H9 (cell line): ENCODE results near the gene ZSWIM1. TPM values are rescaled to one million over a fixed set of nuclear protein-coding genes. Genes with fewer than 3 reads are reported as not detected.

Source experiments
- DNase-seq: peaks from one replicate; pipeline ENCODE4 v3.0.0-alpha.2; 2017
- H2AFZ ChIP-seq: one replicate; pipeline ENCODE4 v1.6.1; 2013; ENCODE audit warnings: mild to moderate bottlenecking, low read length, control low read depth, moderate library complexity
- H2AK5ac ChIP-seq: 2 replicates; pipeline ENCODE4 v1.6.1; 2013; ENCODE audit warnings: low read length, control low read depth, mixed read lengths; ENCODE audit not compliant: insufficient read length
- H2BK120ac ChIP-seq: one replicate; pipeline ENCODE4 v1.6.1; 2013; ENCODE audit warnings: low read depth, mild to moderate bottlenecking, low read length, control low read depth, inconsistent platforms; ENCODE audit not compliant: poor library complexity, severe bottlenecking
- H2BK12ac ChIP-seq: 2 replicates; pipeline ENCODE4 v1.6.1; 2013; ENCODE audit warnings: low read length, control low read depth, mixed read lengths, low read depth; ENCODE audit not compliant: insufficient read length
- H2BK15ac ChIP-seq: 2 replicates; pipeline ENCODE4 v1.6.1; 2013; ENCODE audit warnings: low read depth, low read length, control low read depth
- H2BK20ac ChIP-seq: one replicate; pipeline ENCODE4 v1.6.1; 2013; ENCODE audit warnings: low read depth, mild to moderate bottlenecking, low read length, control low read depth, inconsistent platforms; ENCODE audit not compliant: poor library complexity, severe bottlenecking
- H2BK5ac ChIP-seq: 2 replicates; pipeline ENCODE4 v1.6.1; 2013; ENCODE audit warnings: low read length, control low read depth, mixed read lengths; ENCODE audit not compliant: insufficient read length
- H3K14ac ChIP-seq: 2 replicates; pipeline ENCODE4 v1.6.1; 2013; ENCODE audit warnings: low read length, control low read depth; ENCODE audit not compliant: insufficient read depth
- H3K18ac ChIP-seq: 2 replicates; pipeline ENCODE4 v1.6.1; 2013; ENCODE audit warnings: low read depth, mild to moderate bottlenecking, mixed read lengths, low read length, control low read depth; ENCODE audit not compliant: insufficient read length
- H3K23ac ChIP-seq: 2 replicates; pipeline ENCODE4 v1.6.1; 2013; ENCODE audit warnings: low read length, control low read depth, mixed read lengths, low read depth; ENCODE audit not compliant: insufficient read length
- H3K23me2 ChIP-seq: 2 replicates; pipeline ENCODE4 v1.6.1; 2013; ENCODE audit warnings: low read depth, mild to moderate bottlenecking, mixed read lengths, low read length, control low read depth; ENCODE audit not compliant: insufficient read length, poor library complexity, severe bottlenecking
- H3K27ac ChIP-seq: 2 replicates; pipeline ENCODE4 v1.5.1; 2013; ENCODE audit warnings: low read length, control low read depth, mixed read lengths, low read depth; ENCODE audit not compliant: insufficient read length
- H3K27me3 ChIP-seq: 2 replicates; pipeline ENCODE4 v1.6.1; 2013; ENCODE audit warnings: low read length, control low read depth, inconsistent platforms; ENCODE audit not compliant: insufficient read depth
- H3K4ac ChIP-seq: 2 replicates; pipeline ENCODE4 v1.6.1; 2013; ENCODE audit warnings: low read depth, mild to moderate bottlenecking, control low read depth, inconsistent platforms, low read length, moderate library complexity
- H3K4me1 ChIP-seq: 2 replicates; pipeline ENCODE4 v1.6.1; 2013; ENCODE audit warnings: low read length, control low read depth, inconsistent platforms; ENCODE audit not compliant: insufficient read depth
- H3K4me2 ChIP-seq: 2 replicates; pipeline ENCODE4 v1.6.1; 2013; ENCODE audit warnings: low read length, control low read depth, mixed read lengths; ENCODE audit not compliant: insufficient read length, insufficient read depth
- H3K56ac ChIP-seq: 2 replicates; pipeline ENCODE4 v1.6.1; 2013; ENCODE audit warnings: low read depth, mild to moderate bottlenecking, mixed read lengths, low read length, control low read depth; ENCODE audit not compliant: insufficient read length
- H3K79me1 ChIP-seq: 2 replicates; pipeline ENCODE4 v1.6.1; 2013; ENCODE audit warnings: low read depth, mild to moderate bottlenecking, moderate library complexity, low read length, control low read depth, inconsistent platforms; ENCODE audit not compliant: insufficient read depth, poor library complexity, severe bottlenecking
- H3K79me2 ChIP-seq: 2 replicates; pipeline ENCODE4 v1.6.1; 2013; ENCODE audit warnings: low read length, control low read depth, inconsistent platforms; ENCODE audit not compliant: insufficient read depth
- H3K9ac ChIP-seq: 2 replicates; pipeline ENCODE4 v1.6.1; 2013; ENCODE audit warnings: low read length, control low read depth, mixed read lengths; ENCODE audit not compliant: insufficient read length; ENCODE audit errors: extremely low read depth
- H3K9me3 ChIP-seq: one replicate; pipeline ENCODE4 v1.6.1; 2013; ENCODE audit warnings: low read depth, low read length, inconsistent platforms; ENCODE audit not compliant: control insufficient read depth
- H3T11ph ChIP-seq: one replicate; pipeline ENCODE4 v1.6.1; 2013; ENCODE audit warnings: mild to moderate bottlenecking, low read length, control low read depth, inconsistent platforms
- H4K20me1 ChIP-seq: one replicate; pipeline ENCODE4 v1.6.1; 2013; ENCODE audit not compliant: control insufficient read depth, insufficient read length, insufficient read depth
- H4K5ac ChIP-seq: 2 replicates; pipeline ENCODE4 v1.6.1; 2013; ENCODE audit warnings: low read depth, mild to moderate bottlenecking, mixed read lengths, low read length, control low read depth; ENCODE audit not compliant: insufficient read length
- H4K8ac ChIP-seq: replicated peaks from 2 replicates; pipeline ENCODE4 v1.6.1; 2013; ENCODE audit warnings: low read length, control low read depth, mixed read lengths, low read depth; ENCODE audit not compliant: insufficient read length
- H4K91ac ChIP-seq: 2 replicates; pipeline ENCODE4 v1.6.1; 2013; ENCODE audit warnings: low read depth, mild to moderate bottlenecking, moderate library complexity, mixed read lengths, low read length, control low read depth; ENCODE audit not compliant: insufficient read length
- H3K27ac Mint-ChIP-seq, 3 experiments: 2 replicates in 2 of 3; 3 replicates in 1 of 3; pipeline ENCODE4 v1.8.0; 2020 to 2021; ENCODE audit warnings: mixed read lengths in 3 of 3, mild to moderate bottlenecking in 1 of 3, moderate library complexity in 1 of 3
- H3K27me3 Mint-ChIP-seq: 2 replicates; pipeline ENCODE4 v1.8.0; 2021; ENCODE audit warnings: low read depth, mild to moderate bottlenecking, moderate library complexity, mixed read lengths
- H3K36me3 Mint-ChIP-seq, 3 experiments: 2 replicates in 2 of 3; 3 replicates in 1 of 3; pipeline ENCODE4 v1.8.0; 2020 to 2021; ENCODE audit warnings: low read depth in 3 of 3, mixed read lengths in 3 of 3; ENCODE audit not compliant: insufficient read depth in 1 of 3
- H3K4me1 Mint-ChIP-seq, 2 experiments: 2 replicates each; pipeline ENCODE4 v1.8.0; 2020; ENCODE audit warnings: mixed read lengths in 2 of 2
- H3K4me3 Mint-ChIP-seq, 2 experiments: 2 replicates in 1 of 2; 3 replicates in 1 of 2; pipeline ENCODE4 v1.8.0; 2020 to 2021; ENCODE audit warnings: mild to moderate bottlenecking in 2 of 2, mixed read lengths in 2 of 2, moderate library complexity in 1 of 2
- H3K9me3 Mint-ChIP-seq, 2 experiments: 2 replicates in 1 of 2; 3 replicates in 1 of 2; pipeline ENCODE4 v1.8.0; 2020; ENCODE audit warnings: mild to moderate bottlenecking in 2 of 2, mixed read lengths in 2 of 2, moderate library complexity in 1 of 2
- CTCF ChIP-seq: fragments of 200-600 bp; sonication (generic); conservative IDR thresholded peaks from 3 replicates; pipeline ENCODE4 v1.8.0; 2021; ENCODE audit warnings: antibody characterized with exemption, mild to moderate bottlenecking
- WGBS: extraction: QIAGEN DNeasy Blood & Tissue Kit; methylation state at CpG from one replicate; pipeline ENCODE4 v1.1.7; 2013; ENCODE audit warnings: missing lambda C conversion rate, low lambda C conversion rate, mixed read lengths; ENCODE audit not compliant: insufficient read length; ENCODE audit errors: extremely low coverage; 5-methylcytosine and 5-hydroxymethylcytosine counted together
- total RNA-seq: library from RNA; stranded (reverse); gene quantifications from 2 replicates; pipeline ENCODE4 v1.2.1, GENCODE V29; 2021

Gene ZSWIM1
- total RNA-seq, 1 experiment from 2014 or later: 13.0 TPM

GRCh38 chr20:45898285-45898684 is 17.3 kb downstream of the ZSWIM1 start:
- Histone ChIP-seq H3K9me3 (no peaks in the 10 kb centered on the region), H3K4me1 (no peaks in the 10 kb centered on the region), H4K20me1 (no peaks in the 10 kb centered on the region), H2BK5ac (no peak overlapping the region), H3K27me3 (no peaks in the 10 kb centered on the region), H2BK120ac (no peak overlapping the region), H4K5ac (no peak overlapping the region), H3K18ac (no peak overlapping the region), H4K8ac (no peak overlapping the region), H4K91ac (no peak overlapping the region), H3K23ac (no peak overlapping the region), H2AFZ (no peak overlapping the region), H3K23me2 (no peaks in the 10 kb centered on the region), H3K56ac (no peak overlapping the region), H3K4ac (no peak overlapping the region), H3K14ac (no peak overlapping the region), H3K79me2 (no peaks in the 10 kb centered on the region), H2BK12ac (no peak overlapping the region), H2BK20ac (no peak overlapping the region), H3K27ac (no peak overlapping the region), H3K9ac (no peak overlapping the region), H2AK5ac (no peak overlapping the region), H3K79me1 (no peaks in the 10 kb centered on the region), H3K4me2 (no peak overlapping the region), H2BK15ac (no peak overlapping the region), H3T11ph (no peak overlapping the region)
- no peak overlapping the region for H3K27ac Mint-ChIP-seq
- H3K36me3 Mint-ChIP-seq: peaks cover 27 to 57% (median 52%) of the 10 kb centered on the region in 3 experiments
- H3K4me3 Mint-ChIP-seq: no peak overlapping the region
- no peaks in the 10 kb centered on the region for H3K4me1 Mint-ChIP-seq
- no peak for DNase-seq
- WGBS: no CpG with 5 or more reads among the region's 12 CpGs
- H3K27me3 Mint-ChIP-seq: no peaks in the 10 kb centered on the region; the same call in 1 of the 2 replicates
- TF ChIP-seq CTCF: no peak
- no peaks in the 10 kb centered on the region for H3K9me3 Mint-ChIP-seq
